CD4-positive, alpha-beta memory T cell (primary cell): ENCODE measurements around the gene REPIN1. TPM values are rescaled to one million over a fixed set of nuclear protein-coding genes. Genes with fewer than 3 reads are reported as not detected.

Experiments used
- CTCF ChIA-PET: fragments of 350-600 bp; sonication (Branson Sonifier 250); formaldehyde crosslinking; loops from one replicate; lab custom pipeline; 2021; ENCODE audit warnings: inconsistent platforms; ENCODE audit not compliant: partially characterized antibody; lab: Charles Lee
- POLR2A ChIA-PET: fragments of 350-600 bp; sonication (Branson Sonifier 250); formaldehyde crosslinking; loops from one replicate; lab custom pipeline; 2021; ENCODE audit not compliant: partially characterized antibody; lab: Charles Lee
- DNase-seq, 5 donors: peaks; one replicate each; pipeline versions ENCODE4 v3.0.0 to v3.0.0-alpha.2; 2020 to 2022; ENCODE audit warnings: mixed read lengths in 1 of 5
- H3K27ac ChIP-seq: one replicate; pipeline ENCODE4 v1.7.0; 2013; ENCODE audit warnings: low read depth, low read length
- H3K27me3 ChIP-seq: 2 replicates; pipeline ENCODE4 v1.7.0; 2013; ENCODE audit warnings: mild to moderate bottlenecking, low read length, moderate library complexity; ENCODE audit not compliant: insufficient read depth
- H3K36me3 ChIP-seq: 2 replicates; pipeline ENCODE4 v1.7.0; 2013; ENCODE audit warnings: mild to moderate bottlenecking, low read length, moderate library complexity; ENCODE audit not compliant: insufficient read depth
- H3K4me1 ChIP-seq: 2 replicates; pipeline ENCODE4 v1.7.0; 2013; ENCODE audit warnings: mild to moderate bottlenecking, low read length, moderate library complexity; ENCODE audit not compliant: insufficient read depth
- H3K4me3 ChIP-seq, 2 donors: one replicate each; pipeline ENCODE4 v1.7.0; 2013; ENCODE audit warnings: low read length in 2 of 2, mild to moderate bottlenecking in 1 of 2
- H3K9me3 ChIP-seq, 2 donors: one replicate each; pipeline ENCODE4 v1.7.0; 2013; ENCODE audit warnings: low read length in 2 of 2, control low read depth in 1 of 2; ENCODE audit not compliant: control insufficient read depth in 1 of 2
- H3K27ac Mint-ChIP-seq, 7 donors: one replicate each; pipeline ENCODE4 v1.8.0; 2020 to 2021; ENCODE audit warnings: mixed read lengths in 7 of 7, mild to moderate bottlenecking in 6 of 7, inconsistent platforms in 3 of 7, moderate library complexity in 3 of 7
- H3K27me3 Mint-ChIP-seq, 2 donors: one replicate each; pipeline ENCODE4 v1.8.0; 2020 to 2021; ENCODE audit warnings: mixed read lengths in 2 of 2
- H3K36me3 Mint-ChIP-seq, 2 donors: one replicate each; pipeline ENCODE4 v1.8.0; 2020 to 2021; ENCODE audit warnings: mixed read lengths in 2 of 2, inconsistent platforms in 1 of 2, mild to moderate bottlenecking in 1 of 2
- H3K4me1 Mint-ChIP-seq, 4 donors: one replicate each; pipeline ENCODE4 v1.8.0; 2020 to 2021; ENCODE audit warnings: mixed read lengths in 4 of 4, mild to moderate bottlenecking in 1 of 4
- H3K4me3 Mint-ChIP-seq, 8 donors: one replicate each; pipeline ENCODE4 v1.8.0; 2020 to 2021; ENCODE audit warnings: mixed read lengths in 8 of 8, mild to moderate bottlenecking in 7 of 8, moderate library complexity in 6 of 8, inconsistent platforms in 3 of 8
- H3K9me3 Mint-ChIP-seq, 8 donors: one replicate each; pipeline ENCODE4 v1.8.0; 2020 to 2021; ENCODE audit warnings: mixed read lengths in 8 of 8, mild to moderate bottlenecking in 5 of 8, inconsistent platforms in 3 of 8, moderate library complexity in 1 of 8
- intact Hi-C: fragments of 100-400 bp; cut with micrococcal nuclease; formaldehyde crosslinking; loops from one replicate; pipeline ENCODE4 v1.15.1; 2023
- polyA plus RNA-seq, 2 donors: library from polyadenylated mRNA; unstranded; fragments of 300-500 nt; fragmentation: Illumina TruSeq; gene quantifications; one replicate each; pipeline ENCODE4 v1.2.3, GENCODE V29; 2021
- total RNA-seq, 2 experiments: library from RNA; stranded (reverse); gene quantifications; one replicate each; pipeline ENCODE4 v1.2.3, GENCODE V29; 2021

REPIN1 gene
- total and polyA plus RNA-seq, 4 experiments from 2014 or later: 29.4 to 78.5 (median 67.1) TPM

GRCh38 chr7:150370612-150371071 lies 2.0 kb downstream of the REPIN1 start:
- Histone ChIP-seq H3K27ac (no peak overlapping the region), H3K27me3 (no peaks in the 10 kb centered on the region), H3K9me3 (no peaks in the 10 kb centered on the region), H3K36me3 (peaks cover 13% of the 10 kb centered on the region), H3K4me1 (peaks cover 22% of the 10 kb centered on the region), H3K4me3 (no peak overlapping the region)
- Mint-ChIP-seq H3K36me3 (peaks cover 12 to 25% of the 10 kb centered on the region in 2 donors), H3K27me3 (no peaks in the 10 kb centered on the region), H3K4me1 (peaks cover 10 to 52% (median 29%) of the 10 kb centered on the region in 4 donors), H3K27ac (peak overlapping the region in 6 of 7 donors; percentile 7 to 91 (median 70)), H3K9me3 (no peaks in the 10 kb centered on the region), H3K4me3 (peak overlapping the region; percentile 29 to 96 (median 72))
- ChIA-PET POLR2A (interaction anchor here (1.4 to 6.9 kb wide), 5 partner anchors 7 to 48 kb away, joined by 5 to 101 read pairs (median 43); partner anchors contain the start of genes ACTR3C, LRRC61 and ZNF775), CTCF (interaction anchor here (6.1 kb wide), 1 partner anchor 15 kb away, joined by 55 read pairs; no protein-coding TSS in a partner anchor)
- intact Hi-C loops: no loop called here
- DNase-seq: no peak

GRCh38 chr7:150371131-150371995 lies 2.7 kb downstream of the REPIN1 start:
- no peak overlapping the region for H3K27ac ChIP-seq
- peaks cover 30% of the 10 kb centered on the region for H3K4me1 ChIP-seq
- H3K27ac Mint-ChIP-seq: peak overlapping the region in 1 of 7 donors; percentile 37
- H3K4me3 ChIP-seq: no peak overlapping the region
- ChIA-PET CTCF (interaction anchor here (6.1 kb wide), 1 partner anchor 16 kb away, joined by 55 read pairs; no protein-coding TSS in a partner anchor), POLR2A (interaction anchor here (1.7 to 6.9 kb wide), 2 partner anchors 34 to 49 kb away, joined by 7 to 101 read pairs; partner anchors contain the start of genes ACTR3C and LRRC61)
- H3K27me3 Mint-ChIP-seq: no peaks in the 10 kb centered on the region
- intact Hi-C loops: no loop called here
- no peaks in the 10 kb centered on the region for H3K9me3 Mint-ChIP-seq
- H3K27me3 ChIP-seq: no peaks in the 10 kb centered on the region
- peaks cover 13% of the 10 kb centered on the region for H3K36me3 ChIP-seq
- no peaks in the 10 kb centered on the region for H3K9me3 ChIP-seq
- no peak for DNase-seq
- peaks cover 12 to 27% of the 10 kb centered on the region in 2 donors for H3K36me3 Mint-ChIP-seq
- peak overlapping the region in 1 of 8 donors; percentile 96 for H3K4me3 Mint-ChIP-seq
- peaks cover 17 to 54% (median 36%) of the 10 kb centered on the region in 4 donors for H3K4me1 Mint-ChIP-seq

- ChIA-PET CTCF (no interaction called here), POLR2A (interaction anchor here (6.9 kb wide), 1 partner anchor 34 kb away, joined by 101 read pairs; a partner anchor contains a TSS)
- no peak for DNase-seq
- H3K4me3 ChIP-seq: no peak overlapping the region
- Mint-ChIP-seq H3K9me3 (no peaks in the 10 kb centered on the region), H3K4me3 (no peak overlapping the region), H3K36me3 (peaks cover 12 to 27% of the 10 kb centered on the region in 2 donors), H3K27me3 (no peaks in the 10 kb centered on the region), H3K4me1 (peaks cover 17 to 56% (median 38%) of the 10 kb centered on the region in 4 donors), H3K27ac (no peak overlapping the region)
- no peaks in the 10 kb centered on the region for H3K9me3 ChIP-seq
- H3K27me3 ChIP-seq: no peaks in the 10 kb centered on the region
- peaks cover 34% of the 10 kb centered on the region for H3K4me1 ChIP-seq
- H3K36me3 ChIP-seq: peaks cover 13% of the 10 kb centered on the region
- intact Hi-C loops: no loop called here
- no peak overlapping the region for H3K27ac ChIP-seq
Observed at GRCh38 chr7:150371996-150372270, 3.3 kb downstream of the REPIN1 start.

DNA sequence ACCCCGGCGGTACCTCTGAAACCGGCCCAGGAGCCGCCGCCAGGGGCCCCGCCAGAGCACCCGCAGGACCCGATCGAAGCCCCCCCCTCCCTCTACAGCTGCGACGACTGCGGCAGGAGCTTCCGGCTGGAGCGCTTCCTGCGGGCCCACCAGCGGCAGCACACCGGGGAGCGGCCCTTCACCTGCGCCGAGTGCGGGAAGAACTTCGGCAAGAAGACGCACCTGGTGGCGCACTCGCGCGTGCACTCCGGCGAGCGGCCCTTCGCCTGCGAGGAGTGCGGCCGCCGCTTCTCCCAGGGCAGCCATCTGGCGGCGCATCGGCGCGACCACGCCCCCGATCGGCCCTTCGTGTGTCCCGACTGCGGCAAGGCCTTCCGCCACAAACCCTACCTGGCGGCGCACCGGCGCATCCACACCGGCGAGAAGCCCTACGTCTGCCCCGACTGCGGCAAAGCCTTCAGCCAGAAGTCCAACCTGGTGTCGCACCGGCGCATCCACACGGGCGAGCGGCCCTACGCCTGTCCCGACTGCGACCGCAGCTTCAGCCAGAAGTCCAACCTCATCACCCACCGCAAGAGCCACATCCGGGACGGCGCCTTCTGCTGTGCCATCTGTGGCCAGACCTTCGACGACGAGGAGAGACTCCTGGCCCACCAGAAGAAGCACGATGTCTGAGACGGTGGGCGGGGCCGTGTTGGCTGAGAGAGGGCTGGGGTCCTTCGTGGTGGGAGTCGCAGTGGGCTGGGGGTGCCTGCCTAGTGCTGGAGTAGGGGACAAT lies 3.8 kb downstream of the REPIN1 start:
- Histone ChIP-seq H3K9me3 (no peaks in the 10 kb centered on the region), H3K36me3 (peaks cover 13% of the 10 kb centered on the region), H3K27me3 (no peaks in the 10 kb centered on the region), H3K4me1 (peaks cover 35% of the 10 kb centered on the region), H3K4me3 (no peak overlapping the region), H3K27ac (no peak overlapping the region)
- Mint-ChIP-seq H3K9me3 (no peaks in the 10 kb centered on the region), H3K27ac (peak overlapping the region in 2 of 7 donors; percentile 48 to 72), H3K27me3 (no peaks in the 10 kb centered on the region), H3K36me3 (peaks cover 12 to 27% of the 10 kb centered on the region in 2 donors), H3K4me1 (peaks cover 19 to 61% (median 39%) of the 10 kb centered on the region in 4 donors), H3K4me3 (no peak overlapping the region)
- DNase-seq: no peak
- POLR2A ChIA-PET: interaction anchor here (2.0 to 6.9 kb wide), 2 partner anchors 33 to 34 kb away, joined by 6 to 101 read pairs; a partner anchor contains a TSS
- CTCF ChIA-PET: no interaction called here
- intact Hi-C loops: no loop called here

- Histone ChIP-seq H3K4me3 (no peak overlapping the region), H3K27me3 (no peaks in the 10 kb centered on the region), H3K4me1 (peaks cover 38% of the 10 kb centered on the region), H3K9me3 (no peaks in the 10 kb centered on the region), H3K36me3 (peaks cover 13% of the 10 kb centered on the region), H3K27ac (no peak overlapping the region)
- intact Hi-C loops: no loop called here
- ChIA-PET POLR2A (interaction anchor here (2.0 kb wide), 1 partner anchor 33 kb away, joined by 6 read pairs; a partner anchor contains a TSS), CTCF (no interaction called here)
- no peak for DNase-seq
- Mint-ChIP-seq H3K36me3 (peaks cover 12 to 24% of the 10 kb centered on the region in 2 donors), H3K4me1 (peaks cover 24 to 63% (median 42%) of the 10 kb centered on the region in 4 donors), H3K4me3 (peak overlapping the region in 1 of 8 donors; percentile 53), H3K9me3 (no peaks in the 10 kb centered on the region), H3K27me3 (no peaks in the 10 kb centered on the region), H3K27ac (peak overlapping the region in 4 of 7 donors; percentile 48 to 84 (median 71))
Observed at GRCh38 chr7:150373049-150373801, 4.6 kb downstream of the REPIN1 start.

- POLR2A ChIA-PET: interaction anchor here (0.5 to 2.0 kb wide), 3 partner anchors 16 to 179 kb away, joined by 3 to 6 read pairs (median 3); a partner anchor contains a TSS
- H3K4me3 ChIP-seq: no peak overlapping the region
Observed at GRCh38 chr7:150374026-150374425, 5.4 kb downstream of the REPIN1 start.

More at GRCh38 chr7:150374026-150374425, 5.4 kb downstream of the REPIN1 start:
- Mint-ChIP-seq H3K27me3 (no peaks in the 10 kb centered on the region), H3K9me3 (no peaks in the 10 kb centered on the region), H3K36me3 (peaks cover 12 to 22% of the 10 kb centered on the region in 2 donors), H3K4me3 (no peak overlapping the region), H3K27ac (peak overlapping the region in 4 of 7 donors; percentile 36 to 83 (median 46)), H3K4me1 (peaks cover 24 to 66% (median 43%) of the 10 kb centered on the region in 4 donors)
- CTCF ChIA-PET: interaction anchor here (1.4 kb wide), 1 partner anchor 19 kb away, joined by 6 read pairs; no protein-coding TSS in a partner anchor
- no peak for DNase-seq
- Histone ChIP-seq H3K36me3 (peaks cover 13% of the 10 kb centered on the region), H3K9me3 (no peaks in the 10 kb centered on the region), H3K4me1 (peaks cover 42% of the 10 kb centered on the region), H3K27ac (no peak overlapping the region), H3K27me3 (no peaks in the 10 kb centered on the region)
- intact Hi-C loops: no loop called here
